Measurements from ENCODE around the gene FRMD4B.

Gene FRMD4B

GRCh38 chr3:69321301-69322157 lies 64.4 kb downstream of the FRMD4B start:
- DNase-seq (ENCODE audit: low read depth) = no peak

- DNase-seq (ENCODE audit: low read depth) = no peak
These were observed 65.0 kb downstream of the FRMD4B start for GRCh38 chr3:69320871-69321271.

DNA sequence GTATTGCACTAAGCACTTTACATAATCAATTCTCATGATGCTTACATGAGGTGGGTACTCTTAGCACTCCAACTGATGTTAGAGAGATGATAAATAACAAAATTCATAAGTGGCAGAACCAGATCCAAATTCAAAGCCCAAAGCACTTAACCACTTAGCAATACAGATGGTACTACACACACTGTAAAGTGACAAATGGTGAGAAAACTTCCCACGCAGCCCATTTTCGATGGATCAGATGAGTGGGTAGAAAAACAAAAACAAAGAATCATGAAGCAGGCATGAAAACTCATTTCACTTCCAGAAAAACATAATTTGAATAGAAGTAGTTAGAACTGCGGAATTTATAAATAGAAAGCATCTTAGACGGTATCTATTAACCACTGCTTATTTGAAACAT lies 66.2 kb downstream of the FRMD4B start:
- DNase-seq (ENCODE audit: low read depth) = no peak

GRCh38 chr3:69318410-69318809 lies 67.5 kb downstream of the FRMD4B start:
- no peak for DNase-seq (ENCODE audit: low read depth)

- DNase-seq (ENCODE audit: low read depth) = no peak
These were observed 72.6 kb downstream of the FRMD4B start for GRCh38 chr3:69313251-69313650.

DNA sequence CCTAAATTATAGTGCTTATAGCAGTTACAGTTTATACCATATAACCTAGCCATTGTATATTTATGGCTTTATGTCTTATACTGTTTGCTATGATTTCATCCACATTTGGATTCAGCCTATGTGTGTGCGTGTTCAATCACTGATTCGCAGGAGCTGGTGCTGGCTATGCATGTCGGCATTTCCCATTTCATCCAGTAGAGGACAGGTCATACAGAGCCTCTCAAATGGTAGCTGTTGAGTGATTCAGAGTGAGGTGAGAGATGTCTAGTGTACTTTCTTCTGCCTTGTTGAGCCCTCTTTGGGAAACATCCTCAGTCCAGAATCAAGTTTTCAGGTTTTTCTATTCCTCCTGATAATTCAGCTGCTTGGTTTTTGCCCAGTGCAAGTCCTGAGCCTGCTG lies 76.1 kb downstream of the FRMD4B start:
- no peak for DNase-seq (ENCODE audit: low read depth)

DNA sequence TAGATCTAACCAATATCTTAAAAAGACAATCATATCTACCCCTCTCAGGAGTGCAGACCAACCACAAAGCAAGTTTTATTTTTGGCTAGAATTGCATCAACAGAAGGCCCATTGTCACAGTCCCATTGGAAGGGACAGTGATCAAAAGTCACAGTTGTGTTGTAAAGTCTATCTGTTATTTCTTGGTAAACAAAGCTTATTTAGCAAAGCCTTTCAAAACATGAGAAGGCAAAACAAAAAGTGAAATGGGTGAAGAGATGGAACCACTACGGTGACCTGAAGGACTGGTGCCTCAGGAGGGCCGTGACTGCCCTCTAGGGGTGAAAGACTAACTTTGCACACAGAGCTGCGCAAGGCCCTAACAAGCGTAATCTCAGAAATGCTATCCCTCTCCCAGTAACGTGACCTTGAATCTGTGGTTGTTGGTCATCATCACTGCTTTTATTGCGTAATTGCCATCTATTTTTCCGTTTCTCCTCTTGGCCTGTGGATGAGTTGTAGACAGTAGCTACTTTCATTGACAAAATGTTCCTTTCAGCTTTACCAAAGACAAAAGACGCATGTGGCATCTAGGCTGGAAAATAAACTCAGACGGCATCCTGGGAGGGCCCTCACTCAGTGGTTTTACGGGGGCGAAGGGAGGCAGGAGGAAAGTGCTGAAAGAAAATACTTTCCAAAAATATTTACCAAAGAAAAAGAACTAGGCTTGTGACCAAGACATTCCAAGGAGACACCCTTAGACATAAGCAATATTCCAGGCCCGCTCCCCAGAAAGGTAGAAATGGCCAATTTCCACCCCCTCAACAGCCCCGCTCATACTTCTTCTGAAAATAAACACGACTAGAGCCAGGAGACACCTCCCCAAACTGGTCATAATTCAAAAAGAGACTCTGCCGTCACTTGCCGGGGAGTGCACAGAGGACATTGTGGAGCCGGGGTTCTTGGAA lies 79.4 kb downstream of the FRMD4B start:
- DNase-seq (ENCODE audit: low read depth) = peak; percentile 17

- no peak for DNase-seq (ENCODE audit: low read depth)
These were observed 80.9 kb downstream of the FRMD4B start for GRCh38 chr3:69305011-69305410.

- no peak for DNase-seq (ENCODE audit: low read depth)
These were observed 81.5 kb downstream of the FRMD4B start for GRCh38 chr3:69304396-69304795.

- DNase-seq (ENCODE audit: low read depth) = no peak
These were observed 85.6 kb downstream of the FRMD4B start for GRCh38 chr3:69300296-69300695.

DNA sequence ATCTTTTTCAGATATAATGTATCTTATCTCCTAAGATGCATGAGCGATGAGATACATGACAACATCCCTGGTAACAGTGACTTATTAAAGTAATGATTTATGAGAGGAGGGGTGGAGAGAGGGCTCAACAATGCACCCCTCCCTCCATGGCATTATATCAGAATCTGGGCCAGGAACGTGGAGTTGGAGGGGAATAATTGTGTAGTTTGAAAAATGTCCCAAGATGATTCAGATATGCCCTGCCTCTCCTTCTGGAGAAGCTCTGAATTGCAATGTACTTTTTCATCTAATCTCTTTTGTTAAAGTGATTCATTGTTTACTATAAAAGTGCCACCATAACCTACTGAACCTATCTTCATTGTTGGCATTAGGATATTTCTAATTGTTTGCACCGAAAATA lies 86.5 kb downstream of the FRMD4B start:
- no peak for DNase-seq (ENCODE audit: low read depth)

DNA sequence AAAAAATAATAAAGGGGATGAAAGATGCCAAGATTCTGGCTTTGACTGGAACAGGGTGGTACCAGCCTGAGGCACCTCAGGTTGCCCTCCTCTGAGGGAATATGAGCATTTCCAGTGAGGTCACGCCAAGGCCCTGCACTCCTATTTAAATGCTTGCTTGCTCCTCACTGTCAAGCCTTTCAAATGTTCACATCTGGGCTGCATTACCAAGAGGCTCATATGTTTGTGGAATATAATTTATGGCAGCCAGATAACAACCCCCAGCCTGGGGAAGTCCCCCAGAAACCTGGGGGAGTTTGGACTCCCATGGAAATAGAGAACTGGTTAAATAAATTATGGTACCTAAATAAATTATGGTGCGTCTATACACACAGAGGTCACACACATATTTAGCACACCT lies 88.4 kb downstream of the FRMD4B start:
- DNase-seq (ENCODE audit: low read depth) = no peak

DNA sequence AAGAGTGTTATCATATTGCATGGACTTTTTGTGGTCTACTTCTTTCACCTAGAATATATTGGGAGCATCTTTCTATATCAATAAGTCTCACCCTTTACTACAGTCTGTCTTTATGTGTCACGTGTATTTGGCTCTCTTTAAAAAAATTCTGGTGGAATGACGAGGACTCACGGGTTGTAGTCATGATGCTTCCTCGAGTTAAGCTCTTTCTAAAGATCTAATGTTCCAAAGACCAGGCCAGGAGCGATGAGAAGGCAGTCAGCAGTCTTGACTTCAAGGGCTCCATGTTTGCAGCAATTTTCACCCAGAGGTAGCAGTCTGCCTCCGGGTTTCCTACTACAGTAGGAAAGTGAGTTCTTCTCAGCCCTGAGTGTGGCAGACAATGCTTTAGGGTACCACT lies 88.9 kb downstream of the FRMD4B start:
- no peak for DNase-seq (ENCODE audit: low read depth)

DNA sequence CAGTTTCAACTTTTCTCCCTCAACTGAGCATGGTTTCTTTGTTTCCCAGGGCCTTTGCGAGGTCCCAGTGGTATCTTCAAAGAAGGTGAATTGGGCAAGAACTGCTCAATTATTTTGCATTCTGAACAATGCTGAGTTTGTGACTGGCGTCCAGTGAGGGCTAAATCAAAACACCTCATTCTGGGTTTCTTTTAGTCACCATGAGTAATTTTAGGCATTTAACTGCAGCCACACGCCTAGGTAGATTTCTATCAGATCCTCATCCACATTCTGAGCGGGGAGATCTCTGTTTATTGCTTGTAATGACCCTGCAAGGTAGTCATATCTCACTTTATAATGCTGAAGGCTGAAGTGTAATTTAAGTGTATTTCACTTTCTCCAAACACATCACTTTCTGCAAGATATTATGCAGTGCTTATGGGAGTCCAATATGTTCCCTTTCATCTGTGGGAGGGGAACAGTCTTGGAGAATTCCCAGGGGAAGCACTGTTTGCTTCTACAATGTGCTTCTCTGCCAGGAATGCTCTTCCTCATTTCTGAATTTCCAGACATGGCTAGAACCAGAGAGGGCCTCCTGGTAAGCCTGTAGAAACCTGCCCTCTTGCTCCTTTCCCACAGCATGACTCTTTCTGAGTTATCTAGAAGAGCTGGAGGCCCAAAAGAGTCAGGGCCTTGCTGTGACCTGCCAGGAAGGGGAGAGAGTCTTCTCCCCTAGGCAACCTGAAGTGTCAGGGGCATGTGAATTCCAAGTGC lies 91.7 kb downstream of the FRMD4B start:
- no peak for DNase-seq (ENCODE audit: low read depth)

DNA sequence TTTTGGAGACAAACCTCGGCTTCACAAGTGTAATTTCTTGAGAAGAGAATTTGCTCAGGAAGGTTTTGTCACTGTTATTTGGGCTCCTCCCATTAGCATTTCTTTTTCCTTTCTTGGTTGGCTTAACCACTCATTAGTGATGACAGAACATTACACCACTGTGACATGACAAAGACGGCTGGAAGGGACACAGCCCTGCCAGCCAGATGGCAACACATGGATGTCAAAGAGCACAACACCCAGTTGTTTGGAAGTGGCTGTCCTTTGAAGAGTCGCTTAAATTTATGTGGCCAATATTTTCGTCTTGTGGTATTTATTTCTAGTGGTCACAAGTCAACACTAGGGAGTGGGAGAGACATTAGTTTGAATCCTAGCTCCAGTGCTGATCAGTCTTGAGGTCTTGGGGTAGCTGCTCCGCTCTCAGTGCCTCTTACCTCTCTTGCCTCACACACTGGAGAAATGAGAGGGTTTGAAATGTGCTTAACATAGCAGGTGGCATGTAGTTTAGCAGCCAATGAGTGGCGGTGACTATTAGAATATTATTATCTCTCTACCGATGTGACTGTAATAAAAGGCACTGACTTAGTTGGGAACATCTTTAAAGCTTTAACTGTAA lies 92.8 kb downstream of the FRMD4B start:
- DNase-seq (ENCODE audit: low read depth) = no peak

GRCh38 chr3:69292185-69292584 lies 93.7 kb downstream of the FRMD4B start:
- DNase-seq (ENCODE audit: low read depth) = no peak

- no peak for DNase-seq (ENCODE audit: low read depth)
These were observed 95.5 kb downstream of the FRMD4B start for GRCh38 chr3:69290430-69290829.

DNA sequence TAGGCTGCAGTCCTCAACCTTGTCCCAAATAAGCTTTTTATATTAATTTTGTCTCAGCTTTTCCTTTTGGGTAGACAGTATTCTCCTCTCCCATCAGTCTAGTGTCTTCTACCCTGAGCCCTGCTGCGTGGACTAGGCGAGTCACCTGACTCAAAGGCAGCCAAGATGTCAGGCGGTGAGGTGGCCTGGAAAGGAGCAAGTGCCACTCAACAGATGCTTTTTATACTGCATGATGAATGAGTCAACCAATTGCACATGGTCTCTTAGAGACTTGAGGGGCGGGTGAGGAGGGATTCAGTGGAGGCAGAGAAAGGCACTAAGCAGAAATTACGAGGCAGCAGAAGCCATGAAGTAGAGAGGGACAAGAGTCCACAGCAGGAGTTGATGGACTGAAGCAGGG lies 95.9 kb downstream of the FRMD4B start:
- no peak for DNase-seq (ENCODE audit: low read depth)

DNA sequence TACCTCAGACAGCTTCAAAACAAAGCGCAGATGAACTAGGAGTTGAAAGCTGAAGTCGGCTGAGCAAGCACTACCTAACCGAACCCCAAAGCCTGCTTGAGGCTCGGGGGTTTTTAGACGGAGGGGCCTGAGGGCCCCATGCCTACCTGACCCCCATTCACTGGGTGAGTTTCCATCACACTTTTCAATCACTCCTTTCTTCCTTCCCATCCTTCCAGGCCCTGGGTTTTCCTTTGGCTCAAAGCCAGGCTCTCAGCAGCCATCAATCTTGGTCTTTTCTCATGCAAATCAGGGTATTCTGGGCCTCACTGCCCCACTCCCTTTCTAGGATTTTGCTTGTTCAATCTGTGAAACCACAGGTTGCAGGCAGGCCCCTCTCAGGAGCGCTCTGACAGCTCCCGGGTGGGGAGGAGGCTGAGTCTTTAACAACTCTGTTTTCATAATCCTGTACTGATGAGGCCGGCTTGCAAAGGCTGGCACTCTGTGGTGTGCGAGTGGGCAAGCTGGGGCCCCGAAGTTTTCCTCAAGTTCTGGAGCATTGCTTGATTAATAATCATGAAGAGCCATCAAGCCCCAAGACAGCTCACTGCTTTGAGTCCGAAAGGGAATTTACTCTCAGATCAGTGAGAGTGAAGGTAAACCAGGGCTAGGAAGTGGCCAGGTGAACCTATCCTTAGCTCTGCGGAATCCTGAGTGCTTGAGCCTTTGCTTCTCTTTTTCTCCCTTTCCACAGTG lies 97.6 kb downstream of the FRMD4B start:
- DNase-seq (ENCODE audit: low read depth) = no peak

DNA sequence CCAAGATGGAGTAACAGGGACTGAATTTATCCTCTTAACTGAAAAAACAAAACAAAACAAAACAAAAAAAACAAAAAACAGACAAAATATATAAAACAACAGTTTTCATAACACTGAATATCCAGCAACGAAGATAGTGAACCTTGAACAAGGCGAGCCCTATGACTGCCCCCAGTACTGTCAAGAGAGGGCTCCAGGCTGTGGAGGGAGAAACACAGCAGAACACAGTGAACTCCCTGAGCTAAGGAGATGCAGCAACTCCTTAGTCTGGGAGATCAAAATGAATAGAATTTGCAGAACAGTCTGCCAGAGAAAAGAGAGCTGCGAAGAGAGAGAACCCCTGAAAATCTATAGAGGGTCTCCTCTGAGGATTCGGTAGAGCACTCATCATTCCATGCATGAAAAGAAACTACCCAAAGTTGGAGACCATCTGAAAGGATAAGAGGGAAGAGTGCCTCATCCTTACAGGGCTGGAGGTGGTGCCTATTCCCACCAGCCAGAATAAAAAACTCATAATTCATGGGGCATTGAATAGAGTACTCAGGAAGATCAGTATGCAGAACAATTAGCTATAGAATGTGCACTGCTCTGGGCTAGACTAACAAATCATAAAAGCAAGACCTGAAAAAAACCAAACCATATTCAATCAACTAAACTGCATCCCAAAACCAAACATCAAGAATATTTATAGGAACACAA lies 101.8 kb downstream of the FRMD4B start:
- DNase-seq (ENCODE audit: low read depth) = no peak

DNA sequence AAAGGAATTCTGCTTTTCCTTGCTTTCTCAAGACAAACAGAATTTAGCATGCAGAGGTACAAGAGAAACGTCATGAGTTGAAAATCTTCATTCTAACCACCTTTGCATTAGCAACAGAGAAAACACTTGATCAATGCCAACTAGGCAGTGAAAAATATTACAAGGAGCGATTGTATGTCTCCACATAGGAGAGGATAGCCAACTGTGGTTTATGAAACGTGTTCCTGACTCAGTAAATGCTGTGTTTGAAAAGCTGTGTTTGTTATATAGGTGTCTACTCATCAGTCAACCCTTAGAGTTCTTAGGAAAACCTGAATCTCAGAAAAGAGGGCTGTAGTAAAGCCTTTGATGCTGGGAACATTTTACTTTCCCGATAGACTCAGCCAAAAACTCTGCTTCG lies 102.4 kb downstream of the FRMD4B start:
- no peak for DNase-seq (ENCODE audit: low read depth)

Measured in T-helper 22 cell (primary cell).